ENCODE results near the gene ABO. TPM values are rescaled to one million over a fixed set of nuclear protein-coding genes. Genes with fewer than 3 reads are reported as not detected.

Gene ABO
- 10 to 100 TPM; 58.0 to 77.7 TPM for total RNA-seq

- Histone ChIP-seq H3K4me1 (no peaks in the 10 kb centered on the region), H3K27ac (peak within 1 kb of the TSS; percentile 96), H3K36me3 (no peaks in the 10 kb centered on the region), H3K9ac (ENCODE audit: low read depth in 2 of 2, low read length in 2 of 2) (peak within 1 kb of the TSS; percentile 89 to 94), H3K27me3 (no peaks in the 10 kb centered on the region), H3K4me3 (peak within 1 kb of the TSS; percentile 65), H3K9me3 (no peaks in the 10 kb centered on the region)
- intact Hi-C loops (cut with DNase I) = no loop called here
- DNase-seq = peak; percentile 61
- peak; percentile 23 for TF ChIP-seq CTCF (IDR thresholded peaks at IDR 0.05)
Measured at GRCh38 chr9:133275105-133276000, at the start of gene ABO. TSS of gene ABO (minus strand) at chr9:133275201.

GRCh38 chr9:133323991-133324703 lies 49.1 kb upstream of the ABO start:
- H3K4me1 ChIP-seq = no peaks in the 10 kb centered on the region
- no peaks in the 10 kb centered on the region for H3K9me3 ChIP-seq
- no peak overlapping the region for H3K4me3 ChIP-seq
- H3K27me3 ChIP-seq = no peaks in the 10 kb centered on the region
- H3K27ac ChIP-seq = no peak overlapping the region
- H3K9ac ChIP-seq (ENCODE audit: low read depth in 2 of 2, low read length in 2 of 2) = no peak overlapping the region
- no peaks in the 10 kb centered on the region for H3K36me3 ChIP-seq
- TF ChIP-seq CTCF (IDR thresholded peaks at IDR 0.05) = no peak
- intact Hi-C loops (cut with DNase I) = loop anchor here (10.0 kb wide), 1 partner anchor 89 kb away; no protein-coding TSS in a partner anchor
- DNase-seq = no peak

DNA sequence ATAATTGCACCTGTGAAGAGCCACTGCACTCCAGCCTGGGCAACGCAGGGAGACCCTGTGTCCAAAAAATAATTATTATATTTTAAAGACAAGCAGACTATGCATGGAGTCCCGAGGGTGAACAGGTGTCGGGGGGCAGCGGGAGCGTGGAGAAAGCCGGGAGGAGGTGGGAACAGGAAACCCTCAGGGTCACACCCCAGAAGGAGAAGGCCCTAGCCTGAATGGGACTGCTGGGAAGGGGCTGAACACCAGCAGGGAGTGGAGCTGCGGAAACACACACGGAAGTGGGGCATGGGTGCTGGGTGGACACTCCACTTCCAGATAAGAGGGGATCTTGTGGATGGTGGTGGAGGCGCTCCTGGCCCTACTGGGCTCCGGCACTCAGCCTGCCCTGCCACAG lies 48.2 kb upstream of the ABO start:
- no peaks in the 10 kb centered on the region for H3K36me3 ChIP-seq
- H3K9me3 ChIP-seq = no peaks in the 10 kb centered on the region
- no peak overlapping the region for H3K4me3 ChIP-seq
- no peaks in the 10 kb centered on the region for H3K27me3 ChIP-seq
- TF ChIP-seq CTCF (IDR thresholded peaks at IDR 0.05) = no peak
- no peak overlapping the region for H3K9ac ChIP-seq (ENCODE audit: low read depth in 2 of 2, low read length in 2 of 2)
- H3K27ac ChIP-seq = no peak overlapping the region
- intact Hi-C loops (cut with DNase I) = loop anchor here (10.0 kb wide), 1 partner anchor 88 kb away; no protein-coding TSS in a partner anchor
- no peak for DNase-seq
- H3K4me1 ChIP-seq = no peaks in the 10 kb centered on the region

GRCh38 chr9:133322701-133323100 lies 47.7 kb upstream of the ABO start:
- H3K9ac ChIP-seq (ENCODE audit: low read depth in 2 of 2, low read length in 2 of 2) = no peak overlapping the region
- no peak for TF ChIP-seq CTCF (IDR thresholded peaks at IDR 0.05)
- H3K27me3 ChIP-seq = no peaks in the 10 kb centered on the region
- no peaks in the 10 kb centered on the region for H3K36me3 ChIP-seq
- H3K9me3 ChIP-seq = no peaks in the 10 kb centered on the region
- DNase-seq = no peak
- no peaks in the 10 kb centered on the region for H3K4me1 ChIP-seq
- intact Hi-C loops (cut with DNase I) = loop anchor here (10.0 kb wide), 1 partner anchor 88 kb away; no protein-coding TSS in a partner anchor
- no peak overlapping the region for H3K27ac ChIP-seq
- H3K4me3 ChIP-seq = no peak overlapping the region

GRCh38 chr9:133321411-133321935 lies 46.5 kb upstream of the ABO start:
- H3K27me3 ChIP-seq = no peaks in the 10 kb centered on the region
- no peak for DNase-seq
- H3K4me3 ChIP-seq = no peak overlapping the region

More at GRCh38 chr9:133321411-133321935, 46.5 kb upstream of the ABO start:
- no peak for TF ChIP-seq CTCF (IDR thresholded peaks at IDR 0.05)
- Histone ChIP-seq H3K36me3 (no peaks in the 10 kb centered on the region), H3K27ac (no peak overlapping the region), H3K4me1 (no peaks in the 10 kb centered on the region), H3K9ac (ENCODE audit: low read depth in 2 of 2, low read length in 2 of 2) (no peak overlapping the region), H3K9me3 (no peaks in the 10 kb centered on the region)
- intact Hi-C loops (cut with DNase I) = loop anchor here (10.0 kb wide), 1 partner anchor 87 kb away; no protein-coding TSS in a partner anchor

Measured in colonic mucosa (tissue), 4 donors.